Stimulated activated CD4-positive, alpha-beta T cell treated with anti-CD3 and anti-CD28 coated beads, Interleukin-12 subunit alpha, Interleukin-12 subunit beta, amount 100 ng/mL, for 4 hours (primary cell): Measurements from ENCODE around the gene CASP8.
"Not testable (repeated sequence)": the region's sequence is repeated elsewhere in the genome, so short reads cannot be mapped to it uniquely, and the experiment has no call there.

Experiments
- DNase-seq: peaks from one replicate; pipeline ENCODE4 v3.0.0-alpha.2; 2020

Gene CASP8

DNA sequence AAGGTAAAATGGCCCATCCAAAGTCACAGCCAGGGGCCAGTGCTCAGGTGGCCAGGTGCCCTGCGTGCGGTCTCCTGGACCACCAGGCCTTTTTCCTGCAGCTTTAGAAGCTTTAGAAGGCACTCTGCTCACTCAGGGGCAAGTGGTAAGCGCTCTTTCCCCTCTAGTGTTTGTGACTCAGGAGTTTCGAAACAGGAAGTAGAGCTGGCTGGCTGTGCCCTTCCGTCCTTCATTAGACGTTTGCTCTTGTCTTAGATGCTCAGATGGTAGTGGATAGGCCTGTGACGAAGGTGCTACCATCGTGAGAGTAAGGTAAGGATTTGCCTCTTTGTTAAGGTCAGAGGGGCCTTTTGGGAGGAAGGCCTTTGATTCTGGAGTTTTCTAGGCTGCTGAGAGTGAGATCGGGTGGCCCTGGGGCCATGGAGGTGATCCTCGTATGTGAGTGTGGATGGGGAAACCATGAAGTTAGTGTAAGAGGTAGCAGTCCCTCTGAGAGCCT lies at the start of gene CASP8:
TSS of gene CASP8 (plus strand) at position 235 of the 499 bp plus-strand sequence. CDS start 5,951 bp downstream, outside the sequence.
- peak; percentile 34 for DNase-seq

DNA sequence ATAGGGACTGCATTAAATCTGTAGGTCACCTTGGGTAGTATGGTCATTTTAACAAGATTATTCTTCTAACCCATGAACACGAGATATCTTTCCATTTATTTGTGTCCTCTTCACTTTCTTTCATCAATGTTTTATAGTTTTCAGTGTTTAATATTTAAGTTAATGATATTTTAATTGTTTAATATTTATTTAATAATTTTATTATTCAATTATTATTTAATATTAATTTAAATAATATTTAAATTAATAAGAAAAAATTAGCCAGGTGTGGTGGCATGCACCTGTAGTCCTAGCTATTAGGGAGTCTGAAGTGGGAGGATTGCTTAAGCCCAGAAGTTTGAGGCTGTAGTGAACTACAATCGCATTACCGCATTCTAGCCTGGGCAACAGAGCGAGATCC lies 44.4 kb upstream of the CASP8 start:
- no peak for DNase-seq

DNA sequence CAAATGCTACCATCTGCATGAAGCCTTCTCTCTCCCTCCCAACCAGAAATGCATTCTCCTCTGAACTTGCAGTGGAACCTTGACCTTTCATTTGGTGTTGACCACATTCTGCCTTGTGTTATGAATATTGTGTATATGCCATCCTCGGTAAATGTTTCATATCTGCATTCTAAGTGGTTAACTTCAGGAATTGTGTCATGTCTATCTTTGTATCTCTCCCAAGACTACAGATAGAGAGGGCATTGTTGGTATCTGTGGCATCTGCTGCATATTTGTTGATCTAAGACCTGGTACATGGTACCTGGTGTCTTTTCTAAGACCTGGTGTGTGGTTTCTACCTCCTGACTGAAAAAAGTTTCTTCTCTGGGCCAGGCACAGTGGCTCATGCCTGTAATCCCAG lies 43.4 kb upstream of the CASP8 start:
- DNase-seq, result no peak

DNA sequence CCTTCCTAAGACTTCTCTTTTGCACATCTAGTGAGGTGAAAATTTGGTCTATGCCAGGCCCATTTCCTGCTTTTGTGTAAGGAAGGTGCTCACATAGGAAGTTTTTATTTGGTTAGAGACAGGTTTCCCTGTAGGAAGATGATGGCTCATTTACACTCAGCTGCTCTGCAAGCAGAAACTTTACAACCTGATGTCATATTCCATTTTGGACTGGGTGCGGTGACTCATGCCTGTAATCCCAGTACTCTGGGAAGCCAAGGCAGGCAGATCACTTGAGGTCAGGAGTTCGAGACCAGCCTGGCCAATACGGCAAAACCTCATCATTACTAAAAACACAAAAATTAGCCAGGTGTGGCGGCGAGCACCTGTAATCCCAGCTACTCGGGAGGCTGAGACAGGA lies 41.6 kb upstream of the CASP8 start:
- no peak for DNase-seq

DNA sequence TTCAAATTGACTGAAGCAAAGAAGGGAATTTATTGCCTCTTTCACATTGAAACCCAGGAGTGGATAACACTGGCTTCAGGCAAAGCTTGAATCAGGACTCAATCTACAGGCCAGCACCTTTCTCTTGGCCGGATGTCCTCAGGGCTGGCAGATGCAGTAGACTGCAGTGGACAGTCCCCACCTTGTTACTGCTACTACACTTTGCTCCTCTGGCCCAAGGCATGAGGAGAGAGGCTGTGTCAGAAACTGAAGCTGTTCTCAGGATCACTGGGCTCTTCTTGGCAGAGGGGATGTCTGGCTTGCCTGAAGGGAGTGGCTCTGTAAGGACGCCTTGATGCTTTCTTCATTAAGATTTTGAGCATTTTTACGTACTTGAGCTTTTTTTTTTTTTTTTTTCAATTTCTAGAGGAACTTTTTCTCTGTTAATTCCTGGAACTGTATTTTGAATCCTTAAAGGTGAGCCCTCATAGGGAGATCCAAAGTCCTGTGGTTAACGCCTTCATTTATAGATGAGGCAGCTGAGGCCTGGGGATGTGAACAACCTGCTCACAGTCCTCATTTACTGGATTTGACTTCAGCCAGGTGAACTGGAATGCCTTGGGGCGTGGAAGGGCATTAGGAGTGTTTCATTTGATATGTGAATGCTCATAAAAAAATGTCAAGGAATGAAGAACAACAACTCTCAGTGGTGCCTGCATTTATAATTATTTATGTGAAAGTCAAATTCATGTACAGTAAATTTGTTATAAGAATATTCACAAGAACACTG lies 40.8 kb upstream of the CASP8 start:
- DNase-seq, result no peak

DNA sequence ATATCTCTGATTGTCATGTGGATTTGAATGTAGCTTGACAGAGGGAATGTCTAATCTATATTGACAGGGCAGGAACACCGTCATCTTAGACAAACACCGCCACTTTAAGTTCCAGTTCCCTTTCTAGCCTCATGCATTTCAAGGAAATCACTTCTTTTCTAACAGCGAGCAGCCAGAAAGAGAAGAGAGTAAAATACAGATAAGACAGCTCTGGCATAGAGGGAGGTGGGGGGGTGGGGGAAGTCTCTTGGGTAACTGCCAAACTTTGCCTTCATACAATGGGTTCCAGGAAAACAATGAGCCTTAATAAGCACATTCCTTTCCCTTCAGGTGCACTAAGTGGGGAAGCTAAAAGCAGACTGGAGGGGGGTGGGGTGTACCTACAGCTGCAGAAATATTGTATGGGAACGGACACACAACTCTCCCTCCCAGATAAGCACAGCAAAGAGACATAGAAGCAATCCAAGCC lies 40.2 kb upstream of the CASP8 start:
- DNase-seq, result no peak

DNA sequence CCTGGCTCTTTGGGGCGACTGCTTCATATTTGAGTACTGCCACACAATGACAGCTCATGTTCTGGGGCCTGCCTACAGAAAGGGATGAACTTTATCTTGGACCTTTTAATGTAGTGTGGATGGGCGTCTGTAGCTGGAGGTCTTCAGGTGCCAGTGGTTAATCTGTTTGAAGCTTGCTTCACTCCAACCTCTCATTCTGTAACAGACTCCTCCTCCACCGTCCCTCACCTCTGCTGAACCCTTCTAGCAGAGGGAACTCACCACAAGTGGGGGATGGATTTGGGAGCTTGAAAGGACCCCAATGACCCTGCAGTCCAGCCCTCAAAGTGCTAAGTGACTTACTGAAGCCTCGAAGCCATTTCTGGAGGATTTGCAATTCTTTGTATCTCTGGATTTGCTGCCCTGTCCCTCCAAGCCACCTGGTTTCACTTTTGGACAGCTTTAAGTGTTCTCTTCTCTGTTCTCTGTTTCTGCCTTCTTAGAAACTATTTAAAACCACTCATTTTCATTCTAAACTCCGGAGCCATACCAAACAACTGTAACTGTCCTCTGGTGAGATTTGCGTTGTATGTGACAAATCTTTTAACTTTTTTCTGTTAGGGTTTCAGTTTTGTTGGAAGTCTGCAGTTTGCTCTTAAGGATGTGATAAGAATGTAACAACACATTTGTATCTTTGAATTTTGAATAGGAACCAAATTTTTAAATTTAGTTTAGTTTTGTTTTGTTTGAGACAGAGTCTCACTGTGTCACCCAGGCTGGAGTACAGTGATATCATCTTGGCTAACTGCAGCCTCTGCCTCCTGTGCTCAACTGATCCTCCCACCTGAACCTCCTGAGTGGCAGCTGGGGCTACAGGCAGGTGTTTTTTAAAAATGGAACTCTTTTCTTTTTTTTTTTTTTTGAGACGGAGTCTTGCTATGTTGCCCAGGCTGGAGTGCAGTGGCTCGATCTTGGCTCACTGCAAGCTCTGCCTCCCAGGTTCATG lies 37.0 kb upstream of the CASP8 start:
- no peak for DNase-seq

DNA sequence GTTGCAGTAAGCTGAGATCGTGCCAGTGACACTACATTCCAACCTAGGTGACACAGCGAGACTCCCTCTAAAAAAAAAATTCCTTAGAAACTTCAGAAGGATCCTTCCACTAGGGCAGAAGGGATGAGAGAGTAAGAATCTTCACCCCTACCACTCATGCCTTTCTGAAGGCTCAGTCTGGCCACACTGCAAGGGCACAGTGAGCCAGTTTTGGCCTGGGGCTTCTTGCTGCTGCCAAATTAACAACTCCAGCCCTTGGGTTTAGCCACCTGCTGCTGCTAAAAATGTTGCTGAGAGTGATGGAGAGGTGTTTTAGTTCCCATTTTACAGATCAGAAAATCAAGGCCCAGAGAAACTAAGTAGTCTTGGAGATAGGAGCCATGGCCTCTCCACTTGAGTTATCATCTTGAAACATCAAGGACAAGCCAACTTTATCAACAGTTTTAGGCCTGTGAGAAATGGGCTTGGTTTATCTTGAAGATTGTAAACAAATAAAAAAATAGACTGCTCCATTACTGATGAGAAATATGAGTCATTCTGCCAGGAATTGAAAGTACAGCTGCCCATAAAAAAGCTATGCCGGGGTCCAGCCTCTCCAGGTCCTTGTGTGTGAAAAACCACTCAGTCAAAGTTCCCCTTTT lies 31.9 kb upstream of the CASP8 start:
- DNase-seq, result no peak

DNA sequence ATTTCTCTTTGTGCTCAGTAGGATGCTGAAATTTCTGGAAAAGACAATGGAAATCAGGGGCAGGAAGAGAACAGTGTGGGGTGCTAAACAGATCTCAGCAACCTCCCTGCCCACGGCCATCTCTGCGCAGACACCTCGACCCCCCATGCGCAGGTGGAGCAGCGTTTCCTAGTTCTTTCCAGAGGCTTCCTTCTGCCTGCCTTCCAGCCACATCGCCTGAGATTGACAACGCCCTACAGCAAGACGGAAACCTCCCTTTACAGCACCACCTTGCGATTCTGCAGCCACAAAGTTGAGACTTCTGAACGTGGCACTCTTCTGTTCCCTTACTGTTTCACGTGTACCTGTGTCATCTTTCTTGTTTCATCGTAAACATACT lies 31.4 kb upstream of the CASP8 start:
- no peak for DNase-seq

DNA sequence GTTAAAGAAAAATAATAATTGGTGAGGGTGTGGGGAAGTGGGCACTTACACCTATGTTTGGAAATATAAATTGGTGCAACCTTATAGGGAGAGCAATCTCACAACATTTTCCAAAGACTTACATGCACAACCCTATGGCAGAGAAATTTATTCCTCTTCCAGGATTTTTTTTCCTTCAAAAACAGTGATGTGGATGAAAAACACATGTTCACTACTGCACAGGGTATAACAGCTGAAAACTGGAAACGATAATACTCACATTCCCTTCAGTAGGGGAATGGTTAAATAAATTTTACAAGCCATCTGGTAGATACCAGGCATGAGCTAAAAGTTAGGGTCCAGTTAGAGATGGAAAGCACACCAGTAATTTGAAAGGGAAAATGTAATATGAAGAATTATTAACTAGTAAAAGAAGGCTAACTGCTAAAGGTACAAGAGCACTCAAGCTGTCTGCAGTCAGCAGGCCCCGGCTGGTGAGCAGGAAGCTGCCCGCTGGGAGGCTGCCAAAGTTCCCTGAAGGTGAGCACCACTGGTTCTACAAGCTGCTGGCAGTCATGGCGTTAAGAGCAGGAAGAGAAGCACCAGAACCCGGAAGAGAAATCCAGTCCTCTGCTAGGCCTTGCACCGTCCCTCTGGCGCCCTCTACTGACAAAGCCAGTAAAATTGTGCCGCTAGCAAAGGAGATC lies 28.4 kb upstream of the CASP8 start:
- peak; percentile 84 for DNase-seq

DNA sequence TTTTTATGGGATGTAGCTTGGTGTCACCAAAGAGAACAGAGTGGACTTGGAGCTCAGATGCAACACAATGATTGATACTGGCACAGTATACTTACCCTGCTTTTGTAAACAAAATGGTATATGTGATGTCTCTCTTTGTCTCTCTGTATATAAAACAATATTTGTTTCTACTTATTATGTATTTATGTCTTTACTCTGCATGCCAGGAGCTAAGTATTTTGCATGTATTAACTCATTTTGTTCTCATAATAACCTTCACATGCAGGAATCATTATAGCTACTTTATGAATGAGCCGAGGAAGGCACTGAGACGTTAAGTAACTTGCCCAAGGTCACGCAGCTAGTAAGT lies 27.9 kb upstream of the CASP8 start:
- DNase-seq, result no peak

DNA sequence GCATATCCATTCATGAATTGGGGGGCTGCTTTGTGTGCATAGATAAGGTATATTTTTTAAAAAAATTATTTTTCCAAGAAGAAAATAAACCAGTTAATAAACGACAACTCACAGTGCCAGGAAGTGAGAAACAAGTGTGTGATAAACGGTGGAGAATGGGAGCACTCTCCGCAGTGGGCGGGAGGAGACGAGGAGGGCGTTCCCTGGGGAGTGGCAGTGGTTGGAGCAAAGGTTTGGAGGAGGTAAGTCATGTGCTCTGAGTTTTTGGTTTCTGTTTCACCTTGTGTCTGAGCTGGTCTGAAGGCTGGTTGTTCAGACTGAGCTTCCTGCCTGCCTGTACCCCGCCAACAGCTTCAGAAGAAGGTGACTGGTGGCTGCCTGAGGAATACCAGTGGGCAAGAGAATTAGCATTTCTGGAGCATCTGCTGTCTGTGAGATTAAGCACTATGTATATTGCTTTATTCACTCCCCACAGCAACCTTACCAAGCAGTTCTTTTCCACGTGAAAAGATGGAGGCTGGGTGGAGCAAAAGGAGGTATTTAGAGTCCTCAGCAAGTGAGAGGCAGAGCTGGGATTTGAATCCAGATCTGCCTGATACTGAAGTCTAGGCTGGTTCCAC lies 27.0 kb upstream of the CASP8 start:
- peak; percentile 75 for DNase-seq

DNA sequence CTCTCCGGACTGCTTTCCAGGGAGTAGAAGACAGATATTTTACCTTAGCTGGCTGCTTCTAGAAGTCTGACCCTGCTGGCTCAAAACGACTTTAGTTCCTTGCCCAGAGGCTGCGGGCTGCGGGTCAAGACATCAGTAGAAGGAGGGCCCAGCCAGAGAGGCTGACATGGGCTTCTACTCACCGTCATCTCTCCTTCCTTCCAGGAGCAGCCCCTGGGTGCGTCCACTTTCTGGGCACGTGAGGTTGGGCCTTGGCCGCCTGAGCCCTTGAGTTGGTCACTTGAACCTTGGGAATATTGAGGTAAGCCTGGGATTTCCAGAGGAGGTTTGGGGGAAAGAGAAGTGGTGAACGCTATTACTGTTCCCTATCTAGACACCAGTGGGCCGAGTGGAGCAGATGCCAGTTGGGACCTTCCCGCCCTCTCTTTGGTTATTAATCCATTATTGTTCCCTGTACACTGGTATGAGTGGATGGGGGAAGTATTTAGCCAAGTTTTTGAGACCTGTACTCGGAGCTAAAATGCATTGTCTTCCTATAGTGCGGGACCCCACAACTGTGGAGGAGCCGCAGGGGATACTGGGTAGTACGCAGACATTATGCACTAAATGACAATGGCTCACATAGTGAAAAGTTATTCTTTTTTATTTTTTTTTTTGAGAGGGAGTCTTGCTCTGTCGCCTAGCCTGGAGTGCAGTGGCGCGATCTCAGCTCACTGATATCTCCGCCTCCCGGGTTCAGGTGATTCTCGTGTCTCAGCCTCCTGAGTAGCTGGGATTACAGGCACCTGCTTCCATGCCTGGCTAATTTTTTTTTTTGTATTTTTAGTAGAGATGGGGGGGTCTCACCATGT lies 26.3 kb upstream of the CASP8 start:
- peak; percentile 11 for DNase-seq

DNA sequence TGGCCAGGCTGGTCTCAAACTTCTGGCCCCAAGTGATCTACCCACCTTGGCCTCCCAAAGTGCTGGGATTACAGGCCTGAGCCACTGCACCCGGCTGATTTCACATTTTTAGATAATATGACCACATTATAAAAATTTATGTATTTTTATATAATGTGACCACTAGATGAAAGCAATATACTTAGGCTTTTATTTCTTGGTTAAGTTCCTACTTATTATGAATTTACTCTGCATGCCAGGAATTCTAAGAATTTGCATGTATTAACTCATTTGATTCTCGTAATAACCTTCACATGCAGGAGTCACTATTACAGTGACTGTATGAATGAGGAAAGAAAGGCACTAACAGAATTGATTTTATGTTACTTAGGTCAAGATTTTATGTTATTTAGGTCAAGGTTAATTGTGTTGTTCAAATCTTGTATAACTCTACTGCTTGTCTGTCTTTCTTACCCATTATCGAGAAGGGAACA lies 25.6 kb upstream of the CASP8 start:
- no peak for DNase-seq

DNA sequence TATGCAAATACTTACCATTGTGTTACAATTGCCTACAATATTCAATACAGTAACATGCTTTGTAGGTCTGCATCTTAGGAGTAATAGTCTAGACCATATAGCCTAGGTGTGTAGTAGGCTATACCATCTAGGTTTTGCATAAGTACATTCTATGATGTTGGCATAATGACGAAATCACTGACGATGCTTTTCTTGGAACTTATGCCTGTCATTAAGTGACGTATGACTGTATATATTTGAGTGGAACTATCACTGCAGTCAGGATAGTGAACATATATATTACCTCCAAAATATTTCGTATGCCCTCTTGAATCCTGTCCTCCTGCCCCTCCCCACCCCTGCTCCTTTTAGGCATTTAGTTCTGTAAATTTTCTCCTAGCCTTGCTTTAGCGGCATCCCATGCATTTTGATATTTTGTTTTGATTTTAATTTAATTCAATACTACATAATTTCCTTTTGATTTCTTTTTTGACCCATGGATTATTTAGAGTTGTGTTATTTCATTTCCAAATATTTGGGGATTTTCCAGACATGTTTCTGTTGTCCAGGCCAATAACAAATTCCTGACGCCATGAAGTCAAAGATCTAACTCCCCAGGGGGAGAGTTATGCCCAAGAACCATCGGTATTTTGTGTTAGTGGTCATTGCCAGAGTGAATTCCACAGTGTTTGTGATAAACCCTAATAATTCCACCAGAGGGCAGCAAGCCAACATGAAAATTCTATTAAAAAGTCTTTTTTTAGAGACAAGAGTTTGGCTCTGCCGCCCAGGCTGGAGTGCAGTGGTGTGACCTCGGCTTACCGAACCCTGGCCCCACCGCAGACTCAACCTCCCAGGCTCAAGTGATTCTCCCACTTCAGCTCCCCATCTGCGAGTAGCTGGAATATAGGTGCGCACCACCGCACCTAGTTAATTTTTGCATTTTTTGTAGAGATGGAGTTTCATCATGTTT lies 24.2 kb upstream of the CASP8 start:
- DNase-seq, result peak; percentile 18

DNA sequence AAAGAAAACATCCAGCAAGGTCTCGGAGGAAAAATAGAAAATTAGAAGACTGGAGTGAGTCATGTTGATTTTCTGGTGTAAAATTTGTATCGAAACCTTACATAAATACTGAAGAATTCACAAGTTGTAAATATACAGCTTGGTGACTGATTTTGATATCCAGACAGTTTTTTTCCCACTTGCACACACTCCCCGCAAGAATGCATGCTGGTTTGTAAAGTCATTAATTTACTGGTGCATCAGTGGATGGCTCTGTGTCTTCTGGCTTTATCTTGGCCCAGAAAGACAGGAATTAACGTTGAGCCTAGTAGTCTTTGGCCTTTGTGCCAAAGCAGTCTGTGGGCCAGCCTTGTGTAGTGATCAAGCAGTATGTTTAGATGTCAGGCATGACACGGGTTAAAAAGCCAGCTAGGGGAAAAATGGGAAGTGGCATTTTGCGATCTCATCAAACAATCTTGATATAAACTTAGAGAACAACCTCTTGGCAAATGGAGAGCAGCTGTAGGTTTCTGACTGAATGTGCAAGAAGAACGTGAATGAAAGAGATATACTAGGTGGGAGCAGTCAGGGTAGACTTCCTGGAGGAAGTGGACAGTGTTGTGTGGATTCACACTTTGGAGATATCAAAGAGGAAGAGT lies 22.7 kb upstream of the CASP8 start:
- no peak for DNase-seq

DNA sequence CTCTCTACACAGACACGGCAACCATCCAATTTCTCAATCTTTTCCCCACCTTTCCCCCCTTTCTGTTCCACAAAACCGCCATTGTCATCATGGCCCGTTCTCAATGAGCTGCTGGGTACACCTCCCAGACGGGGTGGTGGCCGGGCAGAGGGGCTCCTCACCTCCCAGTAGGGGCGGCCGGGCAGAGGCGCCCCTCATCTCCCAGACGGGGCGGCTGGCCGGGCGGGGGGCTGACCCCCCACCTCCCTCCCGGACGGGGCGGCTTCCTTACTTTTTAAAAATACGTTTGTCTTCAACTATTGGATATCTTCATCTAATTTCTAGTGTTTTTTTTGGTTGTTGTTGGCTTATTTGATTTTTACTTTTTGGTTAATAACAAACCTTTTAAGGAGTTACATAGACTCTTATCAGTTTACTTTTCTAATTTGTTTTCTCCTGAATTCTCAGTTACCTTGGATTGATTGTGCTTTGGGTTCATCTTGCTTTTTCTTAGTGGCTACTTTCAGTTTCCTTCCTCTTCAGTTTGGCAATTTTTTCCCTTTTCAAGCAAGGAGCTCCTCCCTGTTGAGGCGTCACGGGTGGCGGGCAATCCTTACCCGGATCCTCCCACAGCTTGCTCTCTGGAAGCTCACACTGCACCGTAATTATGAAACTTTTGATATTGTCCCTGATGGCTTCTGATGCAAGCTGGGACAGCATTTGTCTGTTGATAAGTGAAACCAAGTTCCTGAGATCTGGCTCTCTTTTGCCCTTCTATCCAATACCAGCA lies 21.0 kb upstream of the CASP8 start:
- DNase-seq, result not testable (repeated sequence)

DNA sequence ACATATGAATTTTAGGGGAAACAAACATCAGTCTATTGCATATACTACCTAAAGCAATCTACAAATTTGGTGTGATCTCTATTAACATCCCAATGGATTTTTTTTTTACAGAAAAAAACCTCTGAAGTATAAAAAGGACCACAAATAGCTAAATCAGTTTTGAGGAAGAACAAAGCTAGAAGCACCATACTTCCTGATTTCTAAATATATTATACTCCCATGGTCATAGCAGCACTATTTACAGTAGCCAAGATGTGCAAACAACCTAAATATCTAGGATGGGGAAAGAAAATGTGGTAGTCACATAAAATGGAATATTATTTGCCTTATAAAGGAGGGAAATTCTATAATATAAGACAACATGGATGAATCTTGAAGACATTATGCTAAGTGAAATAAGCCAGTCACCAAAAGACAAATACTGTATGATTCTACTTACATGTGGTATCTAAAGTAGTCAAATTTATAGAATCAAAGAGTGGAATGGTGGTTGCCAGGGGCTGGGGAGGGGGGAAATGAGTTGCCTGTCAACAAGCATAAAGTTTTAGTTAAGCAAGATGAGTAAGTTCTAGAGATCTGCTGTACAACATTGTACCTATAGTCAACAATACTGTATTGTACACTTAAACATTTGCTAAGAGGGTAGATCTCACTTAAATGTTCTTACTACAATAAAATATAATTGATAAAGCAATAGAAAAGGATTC lies 17.6 kb upstream of the CASP8 start:
- DNase-seq, result no peak
